Measurements from ENCODE around the gene ASTN2.

DNA sequence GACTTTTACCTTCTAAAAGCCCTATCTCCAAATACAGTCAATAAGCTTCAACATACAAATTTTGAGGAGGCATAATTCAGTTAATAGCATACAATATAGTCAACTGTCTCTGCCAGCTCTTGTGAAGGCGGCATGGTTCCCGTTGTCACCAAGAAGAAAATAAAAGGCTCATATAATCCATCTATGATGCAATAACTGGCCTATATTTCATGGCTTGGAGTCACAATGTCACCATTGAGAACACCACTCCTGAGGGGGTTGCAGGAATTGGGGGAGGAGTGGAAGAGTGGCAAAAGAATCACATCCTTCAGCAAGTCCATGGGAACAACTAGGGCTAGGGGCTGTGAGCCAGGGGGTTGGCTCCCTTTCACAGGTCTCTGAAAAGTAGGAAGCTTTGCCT lies 16.0 kb upstream of the ASTN2 start:
- TF ChIP-seq CTCF (IDR thresholded peaks at IDR 0.05; ENCODE audit: borderline replicate concordance, extremely low read depth, low read length, poor library complexity, severe bottlenecking) (no peak), EZH2 (IDR thresholded peaks at IDR 0.05; ENCODE audit: borderline replicate concordance, low read depth, low read length, severe bottlenecking) (no peak)

Data from DND-41 (cell line).